Lower lobe of right lung (tissue), 2 donors: ENCODE measurements around the gene HOXD8. TPM values are rescaled to one million over a fixed set of nuclear protein-coding genes. Genes with fewer than 3 reads are reported as not detected.

Experiments
- ATAC-seq, 2 donors: fragments of 200-7000 bp; cut with Tn5 transposase; one replicate each; pipeline ENCODE4 v1.9.1; 2020 to 2022; ENCODE audit warnings: mild to moderate bottlenecking in 2 of 2, moderate library complexity in 2 of 2
- DNase-seq: peaks from one replicate; pipeline ENCODE4 v3.0.0-alpha.2; 2020
- H3K27ac ChIP-seq: fragments of 200-600 bp; one replicate; pipeline ENCODE4 v1.8.0; 2022
- H3K27me3 ChIP-seq: fragments of 200-600 bp; one replicate; pipeline ENCODE4 v1.8.0; 2022; ENCODE audit warnings: low read depth
- H3K36me3 ChIP-seq: fragments of 200-600 bp; one replicate; pipeline ENCODE4 v1.8.0; 2022; ENCODE audit warnings: mild to moderate bottlenecking
- H3K4me1 ChIP-seq: fragments of 200-600 bp; one replicate; pipeline ENCODE4 v1.8.0; 2022
- H3K4me3 ChIP-seq: fragments of 200-600 bp; one replicate; pipeline ENCODE4 v1.8.0; 2022; ENCODE audit warnings: mild to moderate bottlenecking
- H3K9me3 ChIP-seq: fragments of 200-600 bp; one replicate; pipeline ENCODE4 v1.8.0; 2022
- CTCF ChIP-seq: fragments of 200-600 bp; IDR thresholded peaks from one replicate; pipeline ENCODE4 v1.8.0; 2022; ENCODE audit warnings: antibody characterized with exemption, mild to moderate bottlenecking
- intact Hi-C: fragments of 100-400 bp; cut with DNase I; formaldehyde crosslinking; loops from one replicate; pipeline ENCODE4 v1.11.0; 2022
- total RNA-seq: library from RNA; stranded (reverse); fragmentation: NEBNext Ultra II Directional; extraction: Animal tissue kit (Norgen Biotek cat#: 25700); gene quantifications from one replicate; pipeline ENCODE4 v1.2.1, GENCODE V29; 2021
- donor health status: DM: no; HTN: yes; CAD: no; lungs with severe emphysema.

The HOXD8 gene
- total RNA-seq, 1 donor from 2014 or later = 2.3 TPM

DNA sequence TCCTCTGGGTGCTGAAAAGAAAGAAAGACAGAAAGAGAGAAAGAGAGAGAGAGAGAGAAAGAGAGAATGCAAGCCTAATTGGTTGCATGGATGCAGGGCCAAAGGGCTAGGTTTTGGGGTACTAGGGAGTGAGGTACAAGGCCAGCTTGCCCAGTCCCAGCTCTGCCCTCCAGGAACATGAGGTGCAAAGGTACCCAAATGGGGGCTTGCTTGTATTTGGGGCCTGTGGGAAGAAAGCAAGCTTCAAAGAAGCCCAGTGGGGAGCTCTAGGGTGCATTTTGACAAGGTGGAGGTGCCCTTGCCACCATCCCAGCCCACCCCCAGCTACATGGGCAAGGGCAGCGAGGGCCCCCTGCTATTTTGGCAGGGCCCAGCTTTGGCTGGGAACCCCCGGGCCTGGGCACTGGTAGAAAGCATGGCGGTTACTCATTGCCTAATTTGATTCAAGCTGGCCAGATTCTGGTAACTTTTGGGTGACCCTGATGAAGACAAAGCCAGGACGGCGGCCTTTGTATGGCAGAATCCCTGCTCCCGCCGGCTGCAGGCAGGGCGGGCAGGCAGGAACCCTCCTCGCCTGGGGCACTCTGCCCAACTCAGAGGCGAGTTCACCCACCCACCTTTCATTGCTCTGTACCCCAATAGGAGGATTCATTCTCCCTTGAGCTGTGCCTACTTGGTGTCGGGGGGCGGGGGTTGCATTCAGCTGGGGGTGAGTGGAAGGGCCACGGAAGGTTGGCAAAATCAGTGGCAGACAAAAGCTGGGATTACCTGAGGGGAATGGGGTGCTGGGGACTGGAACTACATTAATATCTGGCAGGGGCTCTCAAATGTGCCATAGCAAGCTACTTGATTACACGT lies 21.3 kb downstream of the HOXD8 start:
- TF ChIP-seq CTCF = no peak
- Histone ChIP-seq H3K4me1 (peaks cover 10% of the 10 kb centered on the region), H3K4me3 (no peak overlapping the region), H3K36me3 (no peaks in the 10 kb centered on the region), H3K9me3 (no peaks in the 10 kb centered on the region), H3K27ac (no peak overlapping the region), H3K27me3 (peaks cover 100% of the 10 kb centered on the region)
- no peak for ATAC-seq
- DNase-seq = no peak
- intact Hi-C loops = no loop called here

DNA sequence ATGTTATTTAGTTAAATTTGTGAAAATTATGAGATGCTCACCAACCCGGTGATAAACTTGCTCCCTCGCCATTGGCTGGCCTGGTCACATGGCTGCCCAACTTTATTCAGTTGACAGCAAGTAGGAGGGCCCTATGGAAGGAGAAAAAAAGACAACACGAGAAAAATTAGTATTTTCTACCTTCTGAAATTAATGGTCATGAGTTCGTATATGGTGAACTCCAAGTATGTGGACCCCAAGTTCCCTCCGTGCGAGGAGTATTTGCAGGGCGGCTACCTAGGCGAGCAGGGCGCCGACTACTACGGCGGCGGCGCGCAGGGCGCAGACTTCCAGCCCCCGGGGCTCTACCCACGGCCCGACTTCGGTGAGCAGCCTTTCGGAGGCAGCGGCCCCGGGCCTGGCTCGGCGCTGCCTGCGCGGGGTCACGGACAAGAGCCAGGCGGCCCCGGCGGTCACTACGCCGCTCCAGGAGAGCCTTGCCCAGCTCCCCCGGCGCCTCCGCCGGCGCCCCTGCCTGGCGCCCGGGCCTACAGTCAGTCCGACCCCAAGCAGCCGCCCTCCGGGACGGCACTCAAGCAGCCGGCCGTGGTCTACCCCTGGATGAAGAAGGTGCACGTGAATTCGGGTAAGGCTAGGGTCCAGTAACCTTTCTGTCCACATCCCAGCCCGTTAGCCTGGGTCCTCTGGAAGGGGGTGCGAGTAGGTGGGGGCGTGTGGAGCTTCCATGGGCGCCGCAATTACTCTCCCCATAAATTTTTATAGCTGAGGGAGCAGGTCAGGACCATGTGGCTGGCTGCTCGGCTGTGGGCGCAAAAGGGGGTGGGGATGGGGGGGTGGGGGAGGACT lies 22.2 kb downstream of the HOXD8 start, which contains the start of gene HOXD4:
HOXD4 (plus strand) TSS at position 109 of the 846 bp plus-strand sequence; CDS start at position 193, 84 bp downstream.
- DNase-seq (no peak), ATAC-seq (peak in 1 of 2 donors; percentile 7)
- TF ChIP-seq CTCF = no peak
- Histone ChIP-seq H3K9me3 (no peaks in the 10 kb centered on the region), H3K4me3 (no peak within 1 kb of the TSS), H3K27me3 (peaks cover 100% of the 10 kb centered on the region), H3K36me3 (no peaks in the 10 kb centered on the region), H3K27ac (no peak within 1 kb of the TSS), H3K4me1 (peaks cover 10% of the 10 kb centered on the region)
- intact Hi-C loops = no loop called here

- no peak for TF ChIP-seq CTCF
- no peaks in the 10 kb centered on the region for H3K9me3 ChIP-seq
- peaks cover 14% of the 10 kb centered on the region for H3K4me1 ChIP-seq
- peaks cover 100% of the 10 kb centered on the region for H3K27me3 ChIP-seq
- no peaks in the 10 kb centered on the region for H3K36me3 ChIP-seq
- intact Hi-C loops = no loop called here
- no peak overlapping the region for H3K27ac ChIP-seq
- no peak for DNase-seq
- no peak for ATAC-seq
- no peak overlapping the region for H3K4me3 ChIP-seq
Measured at GRCh38 chr2:176152350-176153181, 23.1 kb downstream of the HOXD8 start.

- ATAC-seq (no peak), DNase-seq (no peak)
- Histone ChIP-seq H3K4me1 (peaks cover 25% of the 10 kb centered on the region), H3K27ac (no peak overlapping the region), H3K4me3 (no peak overlapping the region), H3K36me3 (no peaks in the 10 kb centered on the region), H3K27me3 (peaks cover 100% of the 10 kb centered on the region), H3K9me3 (no peaks in the 10 kb centered on the region)
- intact Hi-C loops = no loop called here
- TF ChIP-seq CTCF = no peak
Measured at GRCh38 chr2:176154576-176155252, 25.2 kb downstream of the HOXD8 start.
